Neural progenitor cell (in vitro differentiated cells): ENCODE results near the gene MAMDC4. TPM values are rescaled to one million over a fixed set of nuclear protein-coding genes. Genes with fewer than 3 reads are reported as not detected.

Experiments
- DNase-seq: peaks from one replicate; pipeline ENCODE4 v3.0.0-alpha.2; 2016; ENCODE audit warnings: low spot score
- H2AFZ ChIP-seq: fragments of 200-600 bp; sonication (generic); replicated peaks from 2 replicates; pipeline ENCODE4 v1.6.1; 2016; ENCODE audit warnings: antibody characterized with exemption
- H3F3A ChIP-seq: fragments of 200-600 bp; sonication (generic); 2 replicates; pipeline ENCODE4 v1.6.1; 2016; ENCODE audit warnings: antibody characterized with exemption, low read depth
- H3K27ac ChIP-seq: fragments of 200-600 bp; sonication (generic); 2 replicates; pipeline ENCODE4 v1.5.1; 2016; ENCODE audit warnings: mild to moderate bottlenecking
- H3K27me3 ChIP-seq: fragments of 200-600 bp; sonication (generic); 2 replicates; pipeline ENCODE4 v1.6.1; 2016; ENCODE audit warnings: mild to moderate bottlenecking, moderate library complexity
- H3K36me3 ChIP-seq: fragments of 200-600 bp; sonication (generic); 2 replicates; pipeline ENCODE4 v1.5.1; 2016
- H3K4me1 ChIP-seq: fragments of 200-600 bp; sonication (generic); 2 replicates; pipeline ENCODE4 v1.6.1; 2016; ENCODE audit warnings: mixed run types
- H3K4me2 ChIP-seq: fragments of 200-600 bp; sonication (generic); 2 replicates; pipeline ENCODE4 v1.6.1; 2016
- H3K4me3 ChIP-seq: fragments of 200-600 bp; sonication (generic); 2 replicates; pipeline ENCODE4 v1.5.1; 2016
- H3K79me2 ChIP-seq: fragments of 200-600 bp; sonication (generic); 2 replicates; pipeline ENCODE4 v1.6.1; 2016; ENCODE audit warnings: low read depth
- H3K9ac ChIP-seq: fragments of 200-600 bp; sonication (generic); 2 replicates; pipeline ENCODE4 v1.6.1; 2016
- H3K9me3 ChIP-seq: fragments of 200-600 bp; sonication (generic); 2 replicates; pipeline ENCODE4 v1.5.1; 2016; ENCODE audit warnings: low read depth
- H4K20me1 ChIP-seq: fragments of 200-600 bp; sonication (generic); 2 replicates; pipeline ENCODE4 v1.6.1; 2016; ENCODE audit warnings: low read depth
- H3K27ac Mint-ChIP-seq: 3 replicates; pipeline ENCODE4 v1.8.0; 2021; ENCODE audit warnings: mixed read lengths
- H3K27me3 Mint-ChIP-seq: 2 replicates; pipeline ENCODE4 v1.8.0; 2022; ENCODE audit warnings: low read depth, mild to moderate bottlenecking, inconsistent platforms, moderate library complexity, mixed read lengths; ENCODE audit not compliant: insufficient read depth
- H3K36me3 Mint-ChIP-seq: 3 replicates; pipeline ENCODE4 v1.8.0; 2021; ENCODE audit warnings: mixed read lengths
- H3K4me1 Mint-ChIP-seq: 3 replicates; pipeline ENCODE4 v1.8.0; 2021; ENCODE audit warnings: mixed read lengths
- H3K4me3 Mint-ChIP-seq: 3 replicates; pipeline ENCODE4 v1.8.0; 2021; ENCODE audit warnings: mild to moderate bottlenecking, moderate library complexity, mixed read lengths
- H3K9me3 Mint-ChIP-seq: 3 replicates; pipeline ENCODE4 v1.8.0; 2020; ENCODE audit warnings: mixed read lengths
- CTCF ChIP-seq: fragments of 200-600 bp; sonication (generic); IDR thresholded peaks from 2 replicates; pipeline ENCODE4 v1.5.1; 2017; ENCODE audit warnings: antibody characterized with exemption, mild to moderate bottlenecking
- EZH2 ChIP-seq: fragments of 200-600 bp; sonication (generic); IDR thresholded peaks from 2 replicates; pipeline ENCODE4 v1.6.1; 2017; ENCODE audit warnings: antibody characterized with exemption, mild to moderate bottlenecking, moderate library complexity
- EZH2phosphoT487 ChIP-seq: fragments of 200-600 bp; sonication (generic); IDR thresholded peaks from 2 replicates; pipeline ENCODE4 v1.6.1; 2017; ENCODE audit warnings: antibody characterized with exemption
- microRNA-seq: library from miRNA; unstranded; fragments of <30 nt; microRNA quantifications from one replicate; pipeline ENCODE4, GENCODE V29; 2016
- small RNA-seq: library from RNA; depleted of rRNA; stranded (forward); fragments of <200 nt; gene quantifications from one replicate; pipeline ENCODE3, GENCODE V24; 2015
- total RNA-seq: library from RNA; depleted of rRNA; stranded (reverse); fragments of >200 nt; gene quantifications from 2 replicates; pipeline ENCODE4 v1.2.3, GENCODE V29; 2015; ENCODE audit warnings: low replicate concordance

Gene MAMDC4
- total RNA-seq, 1 donor from 2014 or later = 2.6 TPM

DNA sequence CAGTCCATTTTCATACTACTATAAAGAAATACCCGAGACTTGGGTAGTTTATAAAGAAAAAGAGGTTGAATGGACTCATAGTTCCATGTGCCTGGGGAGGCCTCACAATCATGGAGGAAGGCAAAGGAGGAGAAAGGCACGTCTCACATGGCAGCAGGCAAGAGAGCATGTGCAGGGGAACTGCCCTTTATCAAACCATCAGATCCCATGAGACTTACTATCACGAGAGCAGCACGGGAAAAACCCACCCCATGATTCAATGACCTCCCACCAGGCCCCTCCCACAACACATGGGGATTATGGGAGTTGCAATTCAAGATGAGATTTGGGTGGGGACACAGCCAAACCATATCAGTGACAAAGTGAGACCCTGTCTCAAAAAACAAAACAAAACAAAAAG is 54.1 kb downstream of the MAMDC4 start:
- Mint-ChIP-seq H3K27ac (peak overlapping the region; percentile 43), H3K36me3 (peaks cover 10% of the 10 kb centered on the region), H3K4me3 (no peak overlapping the region), H3K4me1 (no peaks in the 10 kb centered on the region), H3K27me3 (peaks cover 3% of the 10 kb centered on the region), H3K9me3 (no peaks in the 10 kb centered on the region)
- no peaks in the 10 kb centered on the region for H3K79me2 ChIP-seq
- no peak for TF ChIP-seq CTCF
- no peak for TF ChIP-seq EZH2phosphoT487
- TF ChIP-seq EZH2 = no peak
- DNase-seq = no peak
- H3K4me2 ChIP-seq = no peak overlapping the region
- no peaks in the 10 kb centered on the region for H3K4me1 ChIP-seq
- H3K27ac ChIP-seq = no peak overlapping the region
- H3K9me3 ChIP-seq = no peaks in the 10 kb centered on the region
- H3K4me3 ChIP-seq = no peak overlapping the region
- no peak overlapping the region for H3K9ac ChIP-seq
- H3F3A ChIP-seq = no peaks in the 10 kb centered on the region
- no peak overlapping the region for H2AFZ ChIP-seq
- no peaks in the 10 kb centered on the region for H4K20me1 ChIP-seq
- H3K27me3 ChIP-seq = no peaks in the 10 kb centered on the region
- no peaks in the 10 kb centered on the region for H3K36me3 ChIP-seq

GRCh38 chr9:136907011-136907914 is 55.1 kb downstream of the MAMDC4 start:
- Histone ChIP-seq H3K27me3 (no peaks in the 10 kb centered on the region), H3K4me2 (no peak overlapping the region), H4K20me1 (no peaks in the 10 kb centered on the region), H3K36me3 (no peaks in the 10 kb centered on the region), H2AFZ (no peak overlapping the region), H3K79me2 (no peaks in the 10 kb centered on the region), H3K4me1 (no peaks in the 10 kb centered on the region), H3K9ac (no peak overlapping the region), H3K27ac (no peak overlapping the region), H3K4me3 (no peak overlapping the region), H3K9me3 (no peaks in the 10 kb centered on the region), H3F3A (no peaks in the 10 kb centered on the region)
- H3K4me3 Mint-ChIP-seq = no peak overlapping the region
- H3K27ac Mint-ChIP-seq = no peak overlapping the region
- peaks cover 3% of the 10 kb centered on the region for H3K27me3 Mint-ChIP-seq
- no peaks in the 10 kb centered on the region for H3K4me1 Mint-ChIP-seq
- no peak for TF ChIP-seq EZH2phosphoT487
- no peak for TF ChIP-seq EZH2
- TF ChIP-seq CTCF = no peak
- no peaks in the 10 kb centered on the region for H3K9me3 Mint-ChIP-seq
- no peak for DNase-seq
- peaks cover 10% of the 10 kb centered on the region for H3K36me3 Mint-ChIP-seq

Small RNA genes within 50 kb of the gene (microRNA-seq; reads per million reads assigned to microRNA genes)
- gene MIR4292 (not detected), gene MIR4479 (not detected)

Small RNA genes within 50 kb of the gene (small RNA-seq; reads per million reads assigned to genes)
- gene MIR4292 (not detected), gene MIR4479 (not detected)

Other genes with a start within 250 kb of the MAMDC4 start
- gene EGFL7, start 189.4 kb upstream of the MAMDC4 start, total RNA-seq = 16.5 and 47.4 TPM in 2 replicates
- 2.4 and 3.4 TPM in 2 replicates for gene AGPAT2, start 164.9 kb upstream of the MAMDC4 start, total RNA-seq
- gene DIPK1B, start 139.8 kb upstream of the MAMDC4 start, total RNA-seq = 11.8 and 52.8 TPM in 2 replicates
- gene LCN10, start 109.4 kb upstream of the MAMDC4 start, total RNA-seq = not detected in 2 replicates
- not detected in 2 replicates for gene LCN6, start 103.8 kb upstream of the MAMDC4 start, total RNA-seq
- not detected in 2 replicates for gene LCN8, start 94.1 kb upstream of the MAMDC4 start, total RNA-seq
- not detected in 2 replicates for gene LCN15, start 87.8 kb upstream of the MAMDC4 start, total RNA-seq
- 19.9 and 46.8 TPM in 2 replicates for gene TMEM141, start 61.0 kb upstream of the MAMDC4 start, total RNA-seq
- 0.84 and 2.1 TPM in 2 replicates for gene CCDC183, start 56.0 kb upstream of the MAMDC4 start, total RNA-seq
- 71.2 and 148 TPM in 2 replicates for gene RABL6, start 44.4 kb upstream of the MAMDC4 start, total RNA-seq
- gene AJM1, start 9.9 kb upstream of the MAMDC4 start, total RNA-seq = 0.77 TPM in 1 of 2 replicates, not detected in the other
- gene PHPT1, start 2.9 kb upstream of the MAMDC4 start, total RNA-seq = 58.8 and 110 TPM in 2 replicates
- gene EDF1, start 14.0 kb downstream of the MAMDC4 start, total RNA-seq = 269 and 293 TPM in 2 replicates
- 16.1 and 33.9 TPM in 2 replicates for gene TRAF2, start 34.2 kb downstream of the MAMDC4 start, total RNA-seq
- gene FBXW5, start 92.4 kb downstream of the MAMDC4 start, total RNA-seq = 21.5 and 85.1 TPM in 2 replicates
- gene C8G, start 92.9 kb downstream of the MAMDC4 start, total RNA-seq = not detected in 2 replicates
- gene LCN12, start 99.9 kb downstream of the MAMDC4 start, total RNA-seq = 0.19 TPM in 1 of 2 replicates, not detected in the other
- gene PTGDS, start 125.2 kb downstream of the MAMDC4 start, total RNA-seq = not detected in 2 replicates
- 0.09 TPM in 1 of 2 replicates, not detected in the other for gene LCNL1, start 130.6 kb downstream of the MAMDC4 start, total RNA-seq
- gene PAXX, start 140.1 kb downstream of the MAMDC4 start, total RNA-seq = 31.5 and 79.6 TPM in 2 replicates
- not detected in 2 replicates for gene CLIC3, start 144.2 kb downstream of the MAMDC4 start, total RNA-seq
- gene ABCA2, start 175.9 kb downstream of the MAMDC4 start, total RNA-seq = 2.7 and 19.7 TPM in 2 replicates
- not detected in 2 replicates for gene FUT7, start 179.7 kb downstream of the MAMDC4 start, total RNA-seq
- gene NPDC1, start 193.8 kb downstream of the MAMDC4 start, total RNA-seq = 3.8 and 31.3 TPM in 2 replicates
- not detected in 2 replicates for gene ENTPD2, start 201.7 kb downstream of the MAMDC4 start, total RNA-seq
- 5.7 and 27.7 TPM in 2 replicates for gene SAPCD2, start 218.2 kb downstream of the MAMDC4 start, total RNA-seq
- gene UAP1L1, start 225.2 kb downstream of the MAMDC4 start, total RNA-seq = 0.12 and 0.51 TPM in 2 replicates
- 24.6 and 43.5 TPM in 2 replicates for gene MAN1B1, start 234.6 kb downstream of the MAMDC4 start, total RNA-seq